ENCODE results near the gene TM9SF1.

TM9SF1 gene, protein sequence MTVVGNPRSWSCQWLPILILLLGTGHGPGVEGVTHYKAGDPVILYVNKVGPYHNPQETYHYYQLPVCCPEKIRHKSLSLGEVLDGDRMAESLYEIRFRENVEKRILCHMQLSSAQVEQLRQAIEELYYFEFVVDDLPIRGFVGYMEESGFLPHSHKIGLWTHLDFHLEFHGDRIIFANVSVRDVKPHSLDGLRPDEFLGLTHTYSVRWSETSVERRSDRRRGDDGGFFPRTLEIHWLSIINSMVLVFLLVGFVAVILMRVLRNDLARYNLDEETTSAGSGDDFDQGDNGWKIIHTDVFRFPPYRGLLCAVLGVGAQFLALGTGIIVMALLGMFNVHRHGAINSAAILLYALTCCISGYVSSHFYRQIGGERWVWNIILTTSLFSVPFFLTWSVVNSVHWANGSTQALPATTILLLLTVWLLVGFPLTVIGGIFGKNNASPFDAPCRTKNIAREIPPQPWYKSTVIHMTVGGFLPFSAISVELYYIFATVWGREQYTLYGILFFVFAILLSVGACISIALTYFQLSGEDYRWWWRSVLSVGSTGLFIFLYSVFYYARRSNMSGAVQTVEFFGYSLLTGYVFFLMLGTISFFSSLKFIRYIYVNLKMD

DNA sequence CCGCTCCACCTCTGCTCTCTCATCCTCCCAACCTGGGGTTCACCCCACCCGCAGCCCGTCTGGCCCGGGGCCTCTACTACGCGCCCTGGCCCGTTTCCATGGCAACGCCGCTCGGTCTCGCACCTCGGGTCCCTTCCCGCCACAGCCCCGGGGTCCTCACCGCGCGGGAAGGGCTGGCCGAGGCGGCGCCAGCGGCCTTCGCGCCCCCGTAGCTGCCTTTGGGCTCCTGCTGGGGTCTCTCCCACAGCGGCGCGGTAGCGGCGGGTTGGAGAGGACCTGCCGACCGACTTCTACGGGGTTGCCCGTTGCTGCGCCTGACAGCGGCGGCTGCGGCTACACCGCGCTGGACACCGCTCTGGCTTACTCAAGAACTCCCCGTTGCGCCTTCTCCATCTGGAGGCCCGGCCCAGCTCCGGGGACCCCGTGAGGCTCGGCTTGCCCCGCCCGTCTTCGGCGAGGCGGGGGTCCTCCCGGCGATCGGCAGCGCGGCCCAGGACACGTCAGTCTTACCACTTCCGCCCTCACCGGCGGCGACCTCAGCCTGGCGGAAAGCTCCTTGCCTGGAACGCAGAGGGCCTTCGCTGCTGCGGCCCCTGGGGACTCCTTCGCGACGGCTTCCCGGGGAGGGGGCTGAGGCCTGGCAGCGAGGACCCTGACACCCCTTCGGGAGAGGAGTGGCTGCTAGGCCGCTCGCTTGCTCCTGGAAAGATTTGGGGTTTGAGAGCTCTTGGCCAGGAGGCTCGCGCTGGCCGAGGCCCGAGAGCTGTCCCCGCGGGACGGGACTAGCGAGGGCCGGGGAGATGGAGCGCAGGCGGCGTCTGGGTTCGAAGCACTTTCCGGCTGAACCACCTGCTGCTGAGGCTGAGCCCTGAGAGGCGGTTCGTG lies at the start of gene TM9SF1:
Gene TM9SF1, minus strand, starts transcription at position 256 of the 885 bp plus-strand sequence. CDS start 422 bp downstream, outside the sequence.
- DNase-seq, result peak; percentile 93

- no peak for DNase-seq
These were observed 48.1 kb upstream of the TM9SF1 start for GRCh38 chr14:24243336-24243836.

DNA sequence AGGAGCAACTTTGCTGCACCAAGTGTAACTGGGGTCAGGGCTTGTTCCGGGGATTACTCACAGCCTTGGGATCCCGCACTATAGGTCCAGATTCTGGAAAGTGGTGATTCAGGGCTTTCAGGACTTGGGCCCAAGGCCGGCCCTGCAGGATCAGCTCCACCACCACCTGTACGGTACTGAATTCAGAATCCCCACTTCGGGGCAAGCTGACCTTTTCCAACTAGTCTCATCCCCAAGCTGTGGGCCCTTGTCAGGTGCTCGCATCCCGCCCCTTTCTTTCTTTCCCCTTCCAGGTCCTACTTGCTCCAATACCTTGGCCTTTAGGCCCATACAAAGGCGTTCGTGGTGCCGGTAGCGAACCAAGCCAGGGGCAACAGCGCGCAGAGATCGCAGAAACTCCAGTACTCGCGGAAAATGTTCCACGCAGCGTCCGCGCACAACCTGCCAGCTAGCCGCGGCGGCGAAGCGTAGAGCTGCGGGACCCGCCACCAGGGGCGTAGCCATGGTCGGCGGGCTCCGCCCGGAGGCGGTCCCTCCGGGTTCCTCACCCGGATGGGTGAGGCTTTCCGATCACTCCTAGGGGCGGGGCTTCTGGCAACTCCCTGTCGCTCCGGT lies 46.7 kb upstream of the TM9SF1 start:
- DNase-seq, result peak; percentile 96

DNA sequence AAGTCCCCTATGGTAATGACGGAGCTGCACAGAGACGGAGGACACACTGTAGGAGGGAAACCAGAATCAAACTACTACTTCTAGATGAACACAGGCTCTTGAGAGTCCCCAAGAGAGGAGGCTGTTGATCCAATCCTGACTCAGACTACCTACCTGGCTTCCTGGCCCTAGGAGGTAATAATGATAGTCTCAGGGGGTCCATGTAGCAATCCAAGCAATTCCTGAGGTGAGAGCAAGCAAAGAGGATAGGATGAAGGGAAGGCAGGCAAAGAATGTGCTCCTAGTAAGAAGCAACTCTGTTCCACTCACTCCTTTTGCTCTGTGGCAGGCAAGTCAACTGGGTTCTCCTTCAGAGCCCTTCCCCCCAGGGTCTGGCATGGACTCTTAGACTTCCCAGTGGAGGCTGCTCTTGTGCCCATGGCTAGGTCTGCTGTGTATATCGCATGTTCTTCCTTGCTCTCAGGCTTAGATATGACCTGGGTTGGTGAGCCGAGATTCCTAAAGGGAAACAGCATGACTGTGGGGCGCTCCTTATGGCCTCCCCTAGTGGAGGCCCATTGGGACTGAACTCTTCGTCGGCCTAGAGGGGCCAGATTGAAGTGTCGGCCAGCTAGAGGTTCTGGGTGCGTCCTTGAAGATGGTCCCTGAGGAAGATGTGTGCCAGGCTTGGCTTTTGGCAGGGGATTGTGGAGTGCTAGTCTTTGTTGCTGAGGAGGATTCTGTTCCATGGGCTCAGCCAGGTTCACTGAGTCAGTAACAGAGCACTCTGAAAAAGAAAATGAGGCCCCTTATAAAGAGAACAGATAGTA lies 45.1 kb upstream of the TM9SF1 start:
- no peak for DNase-seq

- DNase-seq, result no peak
These were observed 43.3 kb upstream of the TM9SF1 start for GRCh38 chr14:24238527-24239037.

DNA sequence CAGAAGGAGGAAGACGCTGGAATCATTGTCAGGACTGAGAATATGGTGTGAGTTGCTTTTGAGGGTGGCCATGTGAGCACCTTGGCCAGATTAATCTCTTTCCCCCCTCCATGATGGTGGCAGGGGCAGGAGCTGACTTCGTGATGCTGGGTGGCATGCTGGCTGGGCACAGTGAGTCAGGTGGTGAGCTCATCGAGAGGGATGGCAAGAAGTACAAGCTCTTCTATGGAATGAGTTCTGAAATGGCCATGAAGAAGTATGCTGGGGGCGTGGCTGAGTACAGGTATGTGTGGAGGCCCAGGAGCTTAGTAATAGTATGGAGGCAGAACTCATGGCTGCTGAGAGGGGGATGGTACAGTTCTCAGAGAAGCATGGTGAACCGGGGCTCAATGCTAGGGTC lies 42.9 kb upstream of the TM9SF1 start:
- no peak for DNase-seq

- no peak for DNase-seq
These were observed 42.3 kb upstream of the TM9SF1 start for GRCh38 chr14:24237463-24237955.

- no peak for DNase-seq
These were observed 41.6 kb upstream of the TM9SF1 start for GRCh38 chr14:24236689-24237462.

GRCh38 chr14:24235804-24236688 lies 40.8 kb upstream of the TM9SF1 start:
- no peak for DNase-seq

DNA sequence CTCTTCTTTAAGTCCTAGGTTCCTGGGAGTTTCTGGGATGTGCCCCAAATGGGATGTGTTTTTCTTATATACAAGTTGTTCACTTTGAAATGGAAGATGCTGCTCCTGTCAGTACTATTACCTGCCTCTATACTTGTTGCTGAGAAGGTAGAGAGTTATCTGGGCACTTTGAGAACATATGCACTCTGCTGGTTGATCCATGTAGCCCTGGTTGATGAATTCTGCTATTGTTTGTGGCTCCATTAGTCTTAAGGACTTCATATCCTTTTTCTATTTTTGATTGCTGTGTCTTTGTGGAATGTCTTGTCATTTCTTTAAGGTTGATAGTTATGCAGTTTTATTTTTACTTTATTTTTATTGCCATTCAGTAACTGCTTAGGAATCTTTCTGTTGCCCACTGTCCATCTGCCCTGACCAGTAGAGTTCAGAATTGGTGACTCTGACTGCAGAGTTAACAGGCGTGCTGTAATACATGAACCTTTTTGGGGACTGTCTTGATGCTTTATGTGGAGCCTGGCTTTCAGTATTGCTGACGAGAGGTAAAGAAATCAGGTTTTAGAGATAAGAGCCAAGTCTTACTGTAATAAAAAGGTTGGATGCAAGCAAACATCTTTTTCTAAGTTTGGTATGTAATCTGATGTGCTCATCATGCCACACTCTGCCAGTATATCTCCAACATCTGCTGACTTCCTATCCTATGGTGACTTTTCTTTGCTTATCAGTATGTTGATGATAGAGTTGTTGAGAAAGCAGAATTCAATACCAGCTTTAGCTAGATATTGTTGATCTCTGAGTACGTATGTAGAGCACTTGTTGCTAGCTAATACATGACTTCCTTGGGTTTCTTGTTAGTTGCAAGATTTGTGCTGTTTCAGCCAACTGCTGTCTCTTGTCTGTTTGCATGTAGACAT lies 39.1 kb upstream of the TM9SF1 start:
- no peak for DNase-seq

GRCh38 chr14:24233538-24233866 lies 38.3 kb upstream of the TM9SF1 start:
- DNase-seq, result no peak

DNA sequence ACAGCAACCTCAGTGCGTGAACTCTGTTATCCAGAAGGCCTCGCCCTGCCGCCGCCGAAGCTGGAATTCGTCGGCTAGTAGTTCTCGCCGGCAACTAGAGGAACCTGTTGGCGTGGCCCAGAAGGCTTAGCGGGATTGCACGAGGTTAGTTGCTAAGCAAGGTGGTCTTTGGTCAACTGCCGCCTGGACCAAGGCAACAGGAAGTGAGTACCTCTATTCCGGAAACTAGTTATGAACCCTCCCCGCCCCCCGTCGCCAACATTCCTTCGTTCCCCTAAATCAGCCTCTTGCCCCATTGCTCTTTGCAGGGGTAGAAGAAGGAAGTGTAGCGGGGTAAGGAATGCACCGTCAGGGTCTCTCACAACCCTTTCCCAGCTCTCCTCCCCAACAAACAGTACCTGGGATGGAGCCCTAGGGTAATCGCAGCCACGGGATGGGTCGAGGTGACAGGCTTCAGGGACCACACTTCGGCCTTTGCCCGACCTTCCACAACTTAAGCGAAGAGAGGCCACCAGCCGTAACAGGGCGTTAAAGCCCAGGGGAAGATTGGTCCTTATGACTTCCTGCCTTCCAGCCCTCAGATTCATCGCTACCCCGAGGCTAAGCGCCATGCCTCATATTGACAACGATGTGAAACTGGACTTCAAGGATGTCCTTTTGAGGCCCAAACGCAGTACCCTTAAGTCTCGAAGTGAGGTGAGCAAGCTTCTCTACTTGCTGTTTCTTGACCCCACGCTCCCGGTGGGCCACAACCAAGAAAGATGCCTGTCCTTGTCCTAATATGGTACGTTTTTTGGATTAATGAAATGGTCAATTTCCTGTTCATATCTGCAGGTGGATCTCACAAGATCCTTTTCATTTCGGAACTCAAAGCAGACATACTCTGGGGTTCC lies 37.6 kb upstream of the TM9SF1 start, which contains the start of gene GMPR2:
Gene GMPR2, plus strand, starts transcription at position 285 of the 893 bp plus-strand sequence. Its CDS starts 325 bp downstream, at position 610.
- DNase-seq, result no peak

DNA sequence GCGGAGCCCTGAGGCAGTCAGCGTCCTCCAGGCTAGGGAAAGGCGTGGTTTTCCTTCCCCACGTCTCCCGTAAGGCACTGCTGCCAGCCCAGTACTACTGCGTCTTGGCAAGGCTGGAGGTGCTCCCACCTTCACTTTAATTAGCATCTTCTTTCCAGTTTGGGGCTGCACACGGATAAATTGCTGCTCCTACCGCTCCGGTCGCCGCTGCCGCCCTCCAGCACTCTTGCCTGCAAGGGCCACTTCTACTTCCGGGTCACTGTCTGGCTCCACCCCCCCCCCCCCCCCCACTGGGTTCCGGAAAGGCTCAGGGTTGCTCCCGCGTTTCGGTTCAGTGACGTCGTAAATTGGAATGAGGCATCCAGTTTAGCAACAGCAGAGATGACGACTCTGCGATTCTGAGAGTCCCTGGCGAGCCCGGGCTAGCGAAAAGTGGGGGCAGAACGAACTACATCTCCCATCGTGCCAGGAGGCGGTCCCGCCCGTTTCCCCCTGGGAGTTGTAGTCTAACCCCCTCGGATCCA lies 36.9 kb upstream of the TM9SF1 start, which contains the start of gene NEDD8:
Gene NEDD8, minus strand, starts transcription at position 247 of the 524 bp plus-strand sequence. Its CDS starts 100 bp downstream, at position 147.
- peak; percentile 96 for DNase-seq

DNA sequence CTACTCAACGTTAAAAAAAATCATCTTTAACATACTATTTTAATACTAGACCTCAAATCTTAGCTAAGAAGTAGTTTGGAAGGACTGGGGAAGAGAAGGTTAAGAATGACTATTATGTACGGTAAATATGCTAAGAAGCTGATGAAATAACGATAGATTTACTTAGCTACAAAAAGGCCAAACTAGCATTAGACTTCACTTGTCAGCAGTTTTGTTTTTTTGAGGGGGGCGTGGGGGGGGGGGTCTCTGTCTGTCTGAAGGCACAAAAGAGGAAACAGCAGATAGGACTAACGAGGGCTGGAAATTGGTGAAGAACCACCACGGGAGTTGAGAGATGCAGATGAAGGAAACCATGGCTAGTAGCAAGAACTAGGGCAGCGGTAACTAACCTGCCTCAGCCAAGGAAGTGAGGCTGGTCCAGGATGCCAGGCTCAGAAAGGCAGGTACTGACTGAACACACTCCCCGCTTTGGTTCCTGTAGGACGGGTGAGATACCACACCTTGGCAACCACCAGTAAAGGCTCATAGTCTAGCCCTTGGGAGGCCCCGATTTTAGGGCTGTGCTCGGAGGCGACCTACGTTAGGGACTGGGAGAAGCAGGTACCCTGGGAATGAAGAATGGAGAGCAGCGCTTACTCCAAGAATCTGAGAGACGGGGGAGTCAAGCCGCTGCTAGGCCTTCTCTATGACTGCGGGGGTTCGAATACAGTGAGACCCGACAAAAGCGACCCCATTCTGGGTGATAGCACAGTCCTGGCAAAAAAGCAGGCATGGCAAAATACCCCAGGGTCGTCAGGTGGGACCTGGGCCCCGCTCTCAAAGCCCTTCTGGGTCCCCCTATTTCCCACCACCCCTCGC lies 36.3 kb upstream of the TM9SF1 start:
- DNase-seq, result no peak

GRCh38 chr14:24228902-24229301 lies 33.7 kb upstream of the TM9SF1 start:
- no peak for DNase-seq

DNA sequence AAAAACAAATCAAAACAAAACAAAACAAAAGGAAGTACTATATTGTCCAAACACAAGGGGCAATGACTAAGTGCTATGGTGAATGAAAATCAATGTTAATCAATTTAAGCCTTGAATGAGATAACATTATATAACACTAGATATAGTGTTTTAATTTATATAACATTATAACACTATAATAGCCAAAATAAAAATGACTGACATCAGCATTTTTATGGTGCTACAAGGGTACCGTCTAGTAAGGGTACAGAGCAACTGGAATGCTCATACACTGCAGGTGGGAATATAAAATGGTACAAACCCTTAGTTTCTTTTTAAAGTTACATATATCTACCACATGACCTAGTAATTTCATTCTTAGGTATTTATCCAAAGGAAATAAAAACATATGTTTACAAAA lies 31.2 kb upstream of the TM9SF1 start:
- no peak for DNase-seq

Measured in right hindlimb (tissue), 1 donor.